HG02885 (cell line): Measurements from ENCODE around the gene LY6G6F.

ENCODE experiments used
- ATAC-seq: cut with Tn5 transposase; IDR thresholded peaks from one replicate; pipeline ENCODE4 v1.9.1; 2021; ENCODE audit warnings: mild to moderate bottlenecking; ENCODE audit not compliant: unreplicated experiment, poor library complexity

LY6G6F gene

GRCh38 chr6:31736768-31737314 lies 30.2 kb downstream of the LY6G6F start:
- no peak for ATAC-seq

- ATAC-seq = no peak
Measured at GRCh38 chr6:31737315-31737990, 30.8 kb downstream of the LY6G6F start.

GRCh38 chr6:31737991-31738979 lies 31.6 kb downstream of the LY6G6F start:
- ATAC-seq = no peak

- peak; percentile 83 for ATAC-seq
Measured at GRCh38 chr6:31739639-31740396, 33.2 kb downstream of the LY6G6F start, which contains the start of gene MSH5. TSS of gene MSH5 (plus strand) at chr6:31740005. CDS start at chr6:31740467, 462 bp downstream.

GRCh38 chr6:31740397-31741223 lies 33.9 kb downstream of the LY6G6F start:
- ATAC-seq = no peak

- no peak for ATAC-seq
Measured at GRCh38 chr6:31741815-31742214, 35.1 kb downstream of the LY6G6F start.

GRCh38 chr6:31742894-31743293 lies 36.2 kb downstream of the LY6G6F start:
- ATAC-seq = no peak

- no peak for ATAC-seq
Measured at GRCh38 chr6:31744422-31744821, 37.8 kb downstream of the LY6G6F start.

GRCh38 chr6:31749301-31750036 lies 42.8 kb downstream of the LY6G6F start:
- no peak for ATAC-seq

- ATAC-seq = no peak
Measured at GRCh38 chr6:31750411-31751022, 43.9 kb downstream of the LY6G6F start.

- ATAC-seq = no peak
Measured at GRCh38 chr6:31752739-31753319, 46.2 kb downstream of the LY6G6F start.

- ATAC-seq = no peak
Measured at GRCh38 chr6:31758281-31758680, 51.6 kb downstream of the LY6G6F start.
